GM19351 (cell line): ENCODE measurements around the gene ATAD3B.
"Not testable (repeated sequence)": the region's sequence is repeated elsewhere in the genome, so short reads cannot be mapped to it uniquely, and the experiment has no call there.

ENCODE experiments used
- ATAC-seq: cut with Tn5 transposase; IDR thresholded peaks from one replicate; pipeline ENCODE4 v1.9.1; 2021; ENCODE audit warnings: mild to moderate bottlenecking, moderate library complexity; ENCODE audit not compliant: unreplicated experiment

Gene ATAD3B

GRCh38 chr1:1529936-1530335 lies 58.4 kb downstream of the ATAD3B start:
- no peak for ATAC-seq

DNA sequence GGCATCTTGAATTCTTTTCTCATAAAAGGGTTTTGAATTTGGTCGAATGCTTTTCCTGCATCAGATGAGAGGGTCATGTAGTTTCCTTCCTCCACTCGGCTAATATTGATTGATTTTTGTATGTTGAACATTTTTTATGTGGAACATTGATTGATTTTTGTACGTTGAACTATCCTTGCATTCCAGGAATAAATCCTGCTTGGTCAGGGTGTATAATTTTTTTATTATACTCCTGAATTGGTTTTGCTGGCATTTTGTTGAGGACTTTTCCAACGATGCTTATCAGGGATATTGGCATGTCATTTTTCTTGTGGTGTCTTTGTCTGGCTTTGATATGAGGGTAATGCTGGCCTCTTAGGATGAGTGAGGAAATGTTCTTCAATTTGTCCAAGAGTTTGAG lies 60.4 kb downstream of the ATAD3B start:
- no peak for ATAC-seq

- ATAC-seq = not testable (repeated sequence)
Measured at GRCh38 chr1:1533176-1533893, 61.8 kb downstream of the ATAD3B start.

DNA sequence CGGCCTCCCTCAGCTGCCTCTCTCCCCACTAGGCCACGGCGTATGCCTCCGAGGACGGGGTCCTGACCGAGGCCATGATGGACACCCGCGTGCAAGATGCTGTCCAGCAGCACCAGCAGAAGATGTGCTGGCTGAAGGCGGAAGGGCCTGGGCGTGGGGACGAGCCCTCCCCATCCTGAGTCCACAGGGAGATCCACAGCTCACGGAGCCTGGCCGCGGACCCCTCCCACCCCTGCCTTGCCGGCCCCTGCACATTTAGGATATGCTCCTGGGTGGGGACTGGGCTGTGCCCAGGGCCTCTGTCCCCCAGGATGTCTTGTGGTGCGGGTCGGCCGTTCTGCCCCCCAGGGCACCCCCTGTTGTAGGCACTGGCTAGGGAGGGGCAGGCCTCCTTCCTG lies 62.3 kb downstream of the ATAD3B start:
- not testable (repeated sequence) for ATAC-seq

DNA sequence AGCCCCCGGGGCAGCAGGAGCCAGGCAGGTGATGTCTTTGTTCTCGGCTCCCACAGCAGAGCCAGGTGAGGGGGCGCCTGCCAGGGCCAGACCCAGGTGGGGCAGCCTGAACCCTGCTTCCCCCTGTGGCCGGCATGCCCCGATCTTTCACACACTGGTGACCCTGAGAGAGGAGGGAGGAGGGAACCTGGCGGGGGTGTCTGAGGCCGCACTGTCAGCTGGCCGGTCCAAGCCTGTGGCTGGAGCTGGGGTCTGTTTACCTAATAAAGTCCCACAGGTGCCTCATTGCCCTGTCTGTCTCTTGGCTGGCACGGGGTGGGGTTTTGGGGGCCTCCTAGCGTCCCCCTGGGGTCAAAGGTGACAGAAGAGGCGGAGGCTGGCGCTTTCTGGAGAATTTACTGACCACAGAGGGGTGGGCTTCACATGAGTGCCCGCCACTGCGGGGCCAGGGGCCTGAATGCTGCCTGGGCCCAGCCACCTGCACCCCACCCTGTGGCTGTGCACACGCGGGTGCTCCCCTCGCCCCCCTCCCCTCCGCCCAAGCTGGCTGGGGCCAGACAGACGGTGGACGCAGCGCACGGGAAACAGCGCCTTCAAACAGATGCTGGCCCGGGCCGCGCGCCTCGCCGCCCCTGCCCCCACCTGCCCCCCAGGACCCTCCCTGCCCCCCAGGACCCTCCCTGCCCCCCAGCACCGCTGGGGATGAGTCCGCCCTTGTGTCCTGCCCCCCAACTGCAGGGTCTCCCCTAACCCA lies 63.0 kb downstream of the ATAD3B start:
- ATAC-seq = no peak

DNA sequence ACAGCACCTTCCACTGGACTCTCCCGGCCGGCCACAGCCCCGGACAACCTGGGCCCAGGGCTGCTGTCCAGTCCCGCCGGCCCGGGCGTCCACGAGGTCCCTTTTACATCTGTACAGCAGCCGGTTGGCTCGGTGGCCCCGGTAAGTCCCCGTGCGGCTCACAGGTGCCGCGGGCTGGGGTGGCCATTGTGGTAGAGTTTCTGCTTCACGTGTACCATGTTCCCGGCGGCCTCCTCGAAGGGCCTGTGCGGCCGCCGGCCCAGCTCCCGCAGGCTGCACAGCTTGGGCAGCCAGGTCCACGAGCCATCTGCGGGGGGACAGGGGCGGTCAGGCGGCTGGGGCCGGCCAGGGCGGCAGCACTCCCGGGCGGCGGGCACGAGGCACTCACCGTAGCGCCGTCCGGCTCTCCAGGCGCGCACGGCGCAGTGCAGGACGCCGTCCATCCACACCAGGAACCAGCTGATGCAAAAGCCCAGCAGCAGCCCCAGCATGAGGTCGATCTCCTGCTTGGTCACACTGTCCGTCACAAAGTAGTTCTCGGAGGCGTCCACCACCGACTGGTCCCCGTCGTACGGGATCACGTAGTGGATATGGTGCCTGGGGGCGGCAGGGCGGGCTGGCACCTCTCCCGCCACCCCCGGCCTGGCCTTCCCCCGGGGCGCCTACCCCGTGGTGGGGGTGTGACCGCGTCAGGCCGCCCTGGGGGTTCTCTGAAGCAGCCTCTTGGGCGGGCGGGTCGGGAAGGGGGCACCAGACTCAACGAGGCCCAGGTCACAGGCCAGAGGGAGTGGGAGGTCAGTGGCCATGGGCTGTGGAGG lies 63.8 kb downstream of the ATAD3B start:
- no peak for ATAC-seq

DNA sequence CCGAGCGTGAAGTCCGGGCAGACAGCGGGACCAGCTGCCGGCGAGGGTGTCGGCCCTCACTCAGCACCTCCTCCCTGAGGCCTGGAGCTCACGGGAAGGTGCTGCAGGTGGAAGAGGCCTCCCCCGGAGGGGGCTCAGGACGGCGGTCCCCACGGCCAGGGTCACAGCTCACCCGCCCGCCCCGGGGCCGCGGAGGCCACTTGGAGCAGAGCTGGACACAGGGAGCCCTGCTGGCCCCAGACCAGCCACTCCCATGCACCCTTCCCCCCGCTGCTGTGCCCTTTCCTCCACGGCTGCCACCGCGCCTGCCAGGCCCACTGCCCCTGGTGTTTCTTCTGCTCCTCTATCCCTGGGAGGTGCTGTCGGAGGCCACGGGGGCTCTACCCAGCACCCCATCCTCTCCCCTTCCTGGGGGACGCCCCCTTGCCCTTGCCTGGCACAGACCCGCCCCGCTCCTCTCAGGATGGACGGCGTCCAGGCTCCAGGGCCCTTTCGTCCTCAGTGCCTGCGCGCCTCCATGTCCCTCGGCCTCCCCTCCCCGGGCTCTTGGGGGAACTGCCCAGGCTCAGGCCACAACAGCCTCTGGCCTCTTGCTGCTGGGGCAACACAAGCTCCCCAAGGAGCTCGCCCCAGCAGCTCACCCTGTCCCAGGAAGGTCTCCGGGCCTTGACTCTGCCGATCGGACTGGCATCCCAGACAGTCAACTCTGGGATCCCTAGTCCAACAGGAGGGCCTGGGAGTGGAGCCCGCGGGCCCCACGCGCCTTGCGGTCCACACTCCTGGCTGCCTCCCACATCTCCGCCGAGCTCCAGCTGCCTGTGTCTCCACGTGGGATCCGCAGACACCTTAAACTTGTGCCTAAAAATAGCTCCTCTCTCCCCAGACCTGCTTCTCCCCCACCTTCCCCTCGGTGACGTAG lies 64.7 kb downstream of the ATAD3B start:
- ATAC-seq = no peak

GRCh38 chr1:1536938-1537546 lies 65.5 kb downstream of the ATAD3B start:
- no peak for ATAC-seq

DNA sequence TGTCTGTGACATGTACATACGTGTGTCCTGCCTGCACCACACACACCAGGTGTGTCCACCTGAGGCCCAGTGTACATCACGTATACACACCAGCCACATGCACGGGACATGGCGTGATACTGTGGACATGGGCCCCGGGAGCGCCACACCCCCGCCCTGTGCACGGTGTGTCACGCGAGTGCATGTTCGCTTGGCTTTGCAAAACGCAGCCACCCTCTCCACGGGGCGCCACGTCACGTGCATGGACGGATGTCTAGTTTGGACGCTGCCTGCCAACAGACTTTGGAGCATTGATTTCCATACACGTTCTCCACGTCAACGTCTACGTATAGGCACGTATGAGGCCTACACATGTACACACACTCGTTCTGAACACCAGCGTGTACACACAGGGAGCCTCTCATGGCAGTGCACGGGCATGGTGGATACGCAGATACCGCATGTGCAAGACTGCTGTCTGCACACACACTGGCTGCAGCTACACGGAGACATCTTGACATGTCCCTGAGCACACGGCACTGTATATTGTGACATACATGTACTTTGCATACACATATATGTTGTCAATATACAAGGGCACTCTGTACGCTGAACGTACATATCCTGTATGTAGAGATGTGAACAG lies 66.2 kb downstream of the ATAD3B start:
- no peak for ATAC-seq

GRCh38 chr1:1538334-1538733 lies 66.8 kb downstream of the ATAD3B start:
- ATAC-seq = no peak

GRCh38 chr1:1538989-1539309 lies 67.4 kb downstream of the ATAD3B start:
- ATAC-seq = no peak

DNA sequence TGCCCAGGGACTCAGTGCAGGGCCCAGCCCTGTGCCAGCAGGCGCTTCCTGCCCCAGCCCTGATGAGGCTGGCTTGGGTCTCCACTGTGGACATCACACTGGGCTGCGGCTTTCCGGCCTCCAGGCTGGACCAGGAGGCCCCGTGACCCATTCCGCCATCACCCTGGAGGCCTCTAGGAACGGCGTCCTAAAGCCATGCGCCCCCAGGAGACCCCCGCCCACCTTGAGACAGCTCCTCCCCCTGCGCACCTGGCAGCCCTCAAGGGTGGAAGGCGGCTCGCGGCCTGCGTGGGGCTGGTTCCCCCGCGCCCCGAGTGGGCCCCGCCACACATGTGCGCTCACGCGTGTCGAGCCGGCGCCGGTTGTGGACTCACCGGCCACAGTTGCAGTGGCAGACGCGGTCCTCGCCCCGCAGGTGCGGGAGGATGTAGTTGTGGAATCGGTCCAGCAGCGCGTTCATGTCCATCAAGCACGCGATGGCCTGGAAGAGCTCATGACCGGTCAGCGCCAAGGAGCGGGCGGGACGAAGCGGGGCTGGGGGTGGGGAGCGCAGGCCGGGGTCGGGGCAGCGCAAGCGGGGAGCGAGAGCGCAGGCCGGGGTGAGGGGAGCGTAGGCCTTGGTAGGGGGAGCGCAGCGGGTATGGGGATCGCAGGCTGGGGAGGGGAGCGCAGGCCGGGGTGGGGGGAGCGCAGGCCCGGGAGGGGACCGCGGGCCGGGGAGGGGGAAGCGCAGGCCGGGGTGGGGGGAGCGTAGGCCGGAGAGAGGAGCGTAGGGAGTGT lies 67.9 kb downstream of the ATAD3B start:
- no peak for ATAC-seq

GRCh38 chr1:1540090-1540817 lies 68.7 kb downstream of the ATAD3B start, which contains the start of gene TMEM240:
Gene TMEM240, minus strand, starts transcription at chr1:1540624. Its CDS starts 278 bp downstream, at chr1:1540346.
- ATAC-seq = no peak

- ATAC-seq = no peak
Measured at GRCh38 chr1:1540818-1541628, 69.5 kb downstream of the ATAD3B start.

- no peak for ATAC-seq
Measured at GRCh38 chr1:1541956-1542765, 70.6 kb downstream of the ATAD3B start.
